Measurements from ENCODE around the gene HS1BP3. TPM values are rescaled to one million over a fixed set of nuclear protein-coding genes. Genes with fewer than 3 reads are reported as not detected.

Gene HS1BP3
- total RNA-seq, 4 donors from 2014 or later, result 23.3 to 38.2 (median 34.2) TPM

- H3K36me3 ChIP-seq, result peaks cover 50% of the 10 kb centered on the region
- TF ChIP-seq POLR2AphosphoS5 (IDR thresholded peaks at IDR 0.05) (no peak), POLR2A (IDR thresholded peaks at IDR 0.05) (no peak), CTCF (IDR thresholded peaks at IDR 0.05) (no peak), EP300 (IDR thresholded peaks at IDR 0.05) (no peak)
- 91% methylated on average over 2 of the region's 2 CpGs for WGBS
These were observed 24.6 kb downstream of the HS1BP3 start for GRCh38 chr2:20626392-20626697.

GRCh38 chr2:20625491-20626391, 25.2 kb downstream of the HS1BP3 start:
- peaks cover 13% of the 10 kb centered on the region for H3K4me1 ChIP-seq
- H3K27me3 ChIP-seq, result no peaks in the 10 kb centered on the region
- 87% methylated on average over 19 of the region's 19 CpGs for WGBS
- no peak overlapping the region for H3K4me3 ChIP-seq
- peak; percentile 54 to 69 for DNase-seq (ENCODE audit: low spot score in 2 of 2)
- no peak overlapping the region for H3K27ac ChIP-seq
- H3K36me3 ChIP-seq, result peaks cover 54% of the 10 kb centered on the region
- H3K9me3 ChIP-seq, result no peaks in the 10 kb centered on the region
- TF ChIP-seq POLR2AphosphoS5 (IDR thresholded peaks at IDR 0.05) (no peak), CTCF (IDR thresholded peaks at IDR 0.05) (no peak), EP300 (IDR thresholded peaks at IDR 0.05) (no peak), POLR2A (IDR thresholded peaks at IDR 0.05) (no peak)

More at GRCh38 chr2:20626392-20626697, 24.6 kb downstream of the HS1BP3 start:
- Histone ChIP-seq H3K4me3 (no peak overlapping the region), H3K4me1 (peaks cover 7% of the 10 kb centered on the region), H3K9me3 (no peaks in the 10 kb centered on the region), H3K27ac (no peak overlapping the region), H3K27me3 (no peaks in the 10 kb centered on the region)
- DNase-seq (ENCODE audit: low spot score in 2 of 2), result no peak

GRCh38 chr2:20624884-20625485, 25.9 kb downstream of the HS1BP3 start:
- H3K4me3 ChIP-seq, result no peak overlapping the region
- H3K4me1 ChIP-seq, result peaks cover 21% of the 10 kb centered on the region
- no peaks in the 10 kb centered on the region for H3K9me3 ChIP-seq
- H3K27ac ChIP-seq, result no peak overlapping the region
- 98% methylated on average over 8 of the region's 11 CpGs for WGBS
- H3K36me3 ChIP-seq, result peaks cover 53% of the 10 kb centered on the region
- H3K27me3 ChIP-seq, result no peaks in the 10 kb centered on the region
- DNase-seq (ENCODE audit: low spot score in 2 of 2), result peak; percentile 38 to 59
- TF ChIP-seq POLR2AphosphoS5 (IDR thresholded peaks at IDR 0.05), result no peak
- TF ChIP-seq CTCF (IDR thresholded peaks at IDR 0.05), result no peak
- no peak for TF ChIP-seq POLR2A (IDR thresholded peaks at IDR 0.05)
- no peak for TF ChIP-seq EP300 (IDR thresholded peaks at IDR 0.05)

- TF ChIP-seq CTCF (IDR thresholded peaks at IDR 0.05) (no peak), EP300 (IDR thresholded peaks at IDR 0.05) (no peak), POLR2AphosphoS5 (IDR thresholded peaks at IDR 0.05) (no peak), POLR2A (IDR thresholded peaks at IDR 0.05) (no peak)
- 100% methylated on average over 7 of the region's 20 CpGs for whole genome bisulfite sequencing
- peaks cover 48% of the 10 kb centered on the region for H3K36me3 ChIP-seq
- H3K27me3 ChIP-seq, result no peaks in the 10 kb centered on the region
- no peak overlapping the region for H3K27ac ChIP-seq
- peaks cover 27% of the 10 kb centered on the region for H3K4me1 ChIP-seq
- no peaks in the 10 kb centered on the region for H3K9me3 ChIP-seq
- peak; percentile 59 to 76 for DNase-seq (ENCODE audit: low spot score in 2 of 2)
- no peak overlapping the region for H3K4me3 ChIP-seq
These were observed 26.6 kb downstream of the HS1BP3 start for GRCh38 chr2:20624156-20624883.

GRCh38 chr2:20623741-20624155, 27.1 kb downstream of the HS1BP3 start:
- H3K9me3 ChIP-seq, result no peaks in the 10 kb centered on the region

More at GRCh38 chr2:20623741-20624155, 27.1 kb downstream of the HS1BP3 start:
- Histone ChIP-seq H3K27ac (no peak overlapping the region), H3K36me3 (peaks cover 48% of the 10 kb centered on the region), H3K27me3 (no peaks in the 10 kb centered on the region), H3K4me3 (no peak overlapping the region), H3K4me1 (peaks cover 33% of the 10 kb centered on the region)
- TF ChIP-seq CTCF (IDR thresholded peaks at IDR 0.05), result no peak
- no peak for TF ChIP-seq POLR2A (IDR thresholded peaks at IDR 0.05)
- TF ChIP-seq POLR2AphosphoS5 (IDR thresholded peaks at IDR 0.05), result no peak
- no peak for TF ChIP-seq EP300 (IDR thresholded peaks at IDR 0.05)
- WGBS, result 100% methylated on average over 3 of the region's 7 CpGs
- DNase-seq (ENCODE audit: low spot score in 2 of 2), result peak; percentile 57 to 76
